Ishikawa (cell line): ENCODE measurements around the gene CPAMD8.

Experiments used
- RAD21 ChIP-seq: IDR thresholded peaks from 2 replicates; pipeline ENCODE4 v1.6.1; 2012; ENCODE audit warnings: low read depth
- TF ChIP-seq, protein P1 (sequence below): IDR thresholded peaks from 2 replicates; pipeline ENCODE4 v1.6.1; 2012

DNA sequence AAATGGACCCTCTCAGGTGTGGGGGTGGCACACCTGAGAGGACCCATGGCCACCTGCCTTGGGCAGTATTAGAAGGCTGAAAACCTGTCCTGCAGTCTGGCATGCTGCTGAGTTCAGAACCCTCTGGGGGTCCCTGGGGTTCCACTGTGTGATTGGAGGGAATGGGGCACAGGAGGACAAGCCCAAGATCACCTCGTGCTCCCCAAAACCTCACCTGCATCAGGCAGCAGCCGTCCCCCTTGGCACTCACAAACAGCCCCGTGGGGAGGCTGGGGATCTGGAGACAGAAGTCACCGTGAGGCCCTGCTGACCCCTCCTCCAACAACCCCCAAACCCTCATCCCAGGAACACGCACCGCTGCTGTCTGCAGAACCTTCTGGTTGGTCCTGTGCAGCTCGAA is 123.3 kb downstream of the CPAMD8 start:
- TF ChIP-seq, protein P1, sequence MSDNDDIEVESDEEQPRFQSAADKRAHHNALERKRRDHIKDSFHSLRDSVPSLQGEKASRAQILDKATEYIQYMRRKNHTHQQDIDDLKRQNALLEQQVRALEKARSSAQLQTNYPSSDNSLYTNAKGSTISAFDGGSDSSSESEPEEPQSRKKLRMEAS = no peak
- no peak for TF ChIP-seq RAD21
